HG03575 (cell line): ENCODE measurements around the gene ZCCHC17.

ENCODE experiments used
- ATAC-seq: cut with Tn5 transposase; IDR thresholded peaks from one replicate; pipeline ENCODE4 v1.9.1; 2021; ENCODE audit not compliant: unreplicated experiment, insufficient number of reproducible peaks, low FRiP score; ENCODE audit errors: extremely low read depth

ZCCHC17 gene

GRCh38 chr1:31300193-31300592 is 3.4 kb downstream of the ZCCHC17 start:
- ATAC-seq, result no peak

DNA sequence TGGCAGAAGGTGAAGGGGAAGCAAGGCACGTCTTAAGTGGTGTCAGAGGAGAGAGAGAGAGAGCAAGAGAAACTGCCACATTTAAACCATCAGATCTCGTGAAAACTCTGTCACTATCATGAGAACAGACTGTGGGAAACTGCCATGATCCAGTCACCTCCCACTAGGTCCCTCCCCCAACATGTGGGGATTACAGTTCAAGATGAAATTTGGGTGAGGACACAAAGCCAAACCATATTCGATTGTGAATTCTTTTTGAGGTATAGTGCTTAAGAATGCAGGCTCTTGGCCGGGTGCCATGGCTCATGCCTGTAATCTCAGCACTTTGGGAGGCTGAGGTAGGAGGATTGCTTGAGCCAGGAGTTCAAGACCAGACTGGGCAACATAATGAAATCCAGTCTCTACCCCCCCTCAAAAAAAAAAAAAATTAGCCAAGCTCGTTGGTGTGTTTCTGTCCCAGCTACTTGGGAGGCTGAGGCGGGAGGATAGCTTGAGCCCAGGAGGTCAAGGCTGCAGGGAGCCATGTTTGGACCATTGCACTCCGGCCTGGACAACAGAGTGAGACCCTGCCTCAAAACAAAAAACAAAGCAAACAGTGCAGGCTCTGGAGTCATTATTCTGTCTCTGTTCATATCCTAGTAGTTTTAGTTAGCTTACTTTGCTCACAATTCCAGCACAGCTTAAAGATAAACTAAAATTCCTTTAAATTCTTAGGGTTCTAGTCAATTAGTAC is 6.0 kb downstream of the ZCCHC17 start:
- ATAC-seq, result no peak

DNA sequence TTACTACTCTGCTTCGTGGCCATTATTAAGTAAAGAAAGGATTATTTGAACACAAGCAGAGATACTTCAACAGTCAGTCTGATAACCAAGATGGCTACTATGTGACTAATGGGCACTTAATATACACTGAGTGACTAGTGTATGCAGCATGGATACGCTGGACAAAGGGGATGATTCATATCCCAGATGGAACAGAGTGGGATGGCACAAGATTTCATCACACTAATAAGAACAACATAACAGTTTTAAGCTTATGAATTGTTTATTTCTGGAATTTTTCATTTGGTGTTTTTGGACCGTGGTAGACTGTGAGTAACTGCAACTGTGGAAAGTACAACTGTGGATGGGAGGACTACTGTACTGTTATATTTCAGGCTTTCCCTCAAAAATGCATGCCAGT is 9.4 kb downstream of the ZCCHC17 start:
- ATAC-seq, result no peak

DNA sequence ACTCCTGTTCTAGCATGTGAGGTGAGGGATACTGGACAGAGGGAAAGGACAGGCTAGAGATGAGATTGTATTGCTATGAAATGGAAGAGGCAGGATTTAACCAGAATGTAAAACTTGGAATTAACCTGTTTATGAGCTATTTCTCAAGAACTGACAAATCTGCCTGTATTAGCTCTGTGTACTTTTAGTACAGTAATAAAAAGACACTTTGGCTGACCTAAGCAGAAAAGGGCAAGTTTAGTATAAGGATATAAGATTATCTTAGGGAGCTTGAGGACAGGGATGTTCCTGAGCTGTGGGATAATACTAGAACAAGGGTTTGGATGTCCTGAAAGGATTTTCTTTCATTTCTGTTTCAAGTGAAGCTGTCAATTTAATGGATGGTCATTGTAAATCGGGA is 11.2 kb downstream of the ZCCHC17 start:
- no peak for ATAC-seq

- no peak for ATAC-seq
These were observed 13.4 kb downstream of the ZCCHC17 start for GRCh38 chr1:31310198-31310597.

DNA sequence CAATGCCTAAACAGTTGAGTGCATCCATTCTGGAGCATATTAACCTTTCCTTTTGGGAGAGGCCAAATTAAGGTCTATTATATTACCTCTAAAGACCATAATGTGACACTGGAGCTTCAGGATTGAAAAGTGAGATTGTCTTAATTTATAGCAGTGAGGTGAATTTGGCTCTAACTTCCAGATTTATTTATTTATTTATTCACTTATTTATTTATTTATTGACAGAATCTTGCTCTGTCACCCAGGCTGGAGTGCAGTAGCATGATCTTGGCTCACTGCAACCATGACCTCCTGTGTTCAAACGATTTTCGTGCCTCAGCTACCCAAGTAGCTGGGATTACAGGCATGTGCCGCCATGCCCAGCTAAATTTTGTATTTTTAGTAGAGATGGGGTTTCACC is 19.1 kb downstream of the ZCCHC17 start:
- no peak for ATAC-seq

DNA sequence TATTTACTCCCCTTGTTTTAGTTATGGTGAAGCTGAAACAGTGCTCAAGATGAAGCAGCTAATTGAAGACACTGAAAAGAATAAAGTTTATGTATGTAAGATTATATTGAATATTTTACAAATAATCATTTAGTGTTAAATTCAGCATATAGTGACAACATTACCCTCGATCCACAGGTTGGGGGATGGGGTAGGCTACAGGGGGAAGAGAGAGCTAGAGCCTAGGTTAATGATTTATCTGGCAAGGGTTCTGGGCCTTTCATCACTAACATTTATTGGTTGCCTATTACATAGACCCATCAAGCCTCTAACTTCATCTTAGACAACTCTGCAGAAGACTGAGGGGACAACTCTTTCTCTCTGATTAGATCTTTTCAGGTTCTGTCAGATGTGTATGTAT is 21.3 kb downstream of the ZCCHC17 start:
- ATAC-seq, result no peak

- ATAC-seq, result no peak
These were observed 27.3 kb downstream of the ZCCHC17 start for GRCh38 chr1:31324093-31324492.

DNA sequence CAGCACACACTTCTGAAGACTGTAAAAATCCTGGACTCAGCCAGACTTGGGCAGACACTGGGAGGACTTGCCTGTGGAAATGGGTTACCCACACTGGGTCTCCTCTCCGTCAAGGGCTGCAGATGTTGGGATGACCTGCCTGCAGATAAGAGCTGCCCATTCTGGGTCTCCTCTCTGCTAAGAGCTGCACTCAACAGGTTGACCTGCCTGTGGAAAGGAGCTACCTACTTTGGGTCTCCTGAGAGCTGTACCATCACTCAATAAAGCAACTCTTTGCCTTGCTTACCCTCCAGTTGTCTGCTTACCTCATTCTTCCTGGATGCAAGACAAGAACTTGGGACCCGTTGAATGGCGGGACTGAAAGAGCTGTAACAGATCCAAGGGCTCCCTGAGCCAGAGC is 28.2 kb downstream of the ZCCHC17 start:
- ATAC-seq, result no peak

DNA sequence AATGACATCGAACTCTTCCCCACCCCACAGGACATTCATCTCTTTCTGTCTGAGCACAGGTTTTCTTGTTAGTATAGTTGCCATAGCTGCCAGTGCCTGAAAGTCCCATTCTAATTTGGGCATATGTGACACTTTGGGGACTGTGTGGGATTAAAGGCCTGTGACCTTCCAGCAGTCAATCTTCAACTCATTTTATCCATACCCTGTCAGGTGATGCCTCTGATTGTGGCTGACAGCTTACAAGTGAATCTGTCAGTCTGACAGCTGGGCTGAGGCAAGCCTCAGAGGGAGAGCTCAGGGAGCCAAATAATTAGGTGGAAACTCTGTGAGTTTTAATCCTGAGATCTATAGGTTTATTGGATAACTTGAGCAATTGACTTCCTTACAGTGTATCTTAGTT is 29.6 kb downstream of the ZCCHC17 start:
- no peak for ATAC-seq

GRCh38 chr1:31327381-31327780 is 30.5 kb downstream of the ZCCHC17 start:
- ATAC-seq, result no peak

- no peak for ATAC-seq
These were observed 38.2 kb downstream of the ZCCHC17 start for GRCh38 chr1:31335007-31335406.

- no peak for ATAC-seq
These were observed 40.0 kb downstream of the ZCCHC17 start for GRCh38 chr1:31336687-31337467.

GRCh38 chr1:31344503-31344902 is 47.7 kb downstream of the ZCCHC17 start:
- no peak for ATAC-seq

DNA sequence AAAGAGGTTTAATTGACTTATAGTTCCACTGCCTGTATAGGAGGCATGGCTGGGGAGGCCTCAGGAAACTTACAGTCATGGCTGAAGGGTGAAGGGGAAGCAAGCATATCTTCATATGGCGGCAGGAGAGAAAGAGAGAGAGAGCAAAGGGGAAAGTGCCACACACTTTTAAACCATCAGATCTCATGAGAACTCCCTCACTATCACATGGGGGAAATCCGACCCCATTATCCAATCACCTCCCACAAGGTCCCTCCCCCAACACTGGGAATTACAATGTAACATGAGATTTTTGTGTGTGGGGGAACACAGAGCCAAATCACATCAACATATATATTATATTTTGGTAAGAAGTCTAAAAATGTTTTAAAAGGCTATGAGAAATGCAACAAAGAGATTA is 48.8 kb downstream of the ZCCHC17 start:
- no peak for ATAC-seq

DNA sequence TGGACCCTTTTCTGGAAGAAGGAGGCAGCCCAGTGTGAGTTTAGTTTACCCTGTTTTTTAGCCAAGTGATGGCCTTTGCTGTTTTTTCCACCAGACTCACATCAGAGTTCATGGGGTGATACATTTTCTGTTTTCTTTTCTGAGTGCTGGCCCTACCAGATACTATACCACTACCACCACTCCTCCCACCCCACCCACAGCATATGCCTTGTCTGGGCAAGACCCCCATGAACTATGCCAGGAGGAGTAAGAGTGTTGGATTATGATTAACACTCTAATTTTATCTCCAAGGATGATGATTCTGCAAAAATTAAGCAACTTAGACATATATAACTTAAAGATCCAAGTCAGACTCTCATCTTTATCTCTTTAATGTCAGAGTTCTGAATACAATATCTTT is 50.0 kb downstream of the ZCCHC17 start:
- ATAC-seq, result no peak

GRCh38 chr1:31348449-31348848 is 51.6 kb downstream of the ZCCHC17 start:
- no peak for ATAC-seq

DNA sequence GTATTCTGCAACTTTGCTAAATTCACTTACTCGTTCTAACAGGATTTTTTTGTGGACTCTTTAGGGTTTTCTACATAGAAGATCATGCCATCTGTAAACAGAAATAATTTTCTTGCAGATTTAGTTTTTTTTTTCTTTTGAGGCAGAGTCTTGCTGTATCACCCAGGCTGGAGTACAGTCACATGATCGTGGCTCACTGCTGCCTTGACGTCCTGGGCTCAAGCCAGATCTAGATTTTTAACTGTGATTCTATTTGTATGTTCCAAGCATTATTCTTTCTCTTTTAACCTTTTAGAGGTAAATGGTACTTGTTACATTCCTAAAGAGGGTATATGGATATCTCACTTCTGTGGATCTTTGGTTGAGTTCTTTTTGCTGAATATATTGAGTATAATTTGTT is 57.5 kb downstream of the ZCCHC17 start:
- ATAC-seq, result no peak

DNA sequence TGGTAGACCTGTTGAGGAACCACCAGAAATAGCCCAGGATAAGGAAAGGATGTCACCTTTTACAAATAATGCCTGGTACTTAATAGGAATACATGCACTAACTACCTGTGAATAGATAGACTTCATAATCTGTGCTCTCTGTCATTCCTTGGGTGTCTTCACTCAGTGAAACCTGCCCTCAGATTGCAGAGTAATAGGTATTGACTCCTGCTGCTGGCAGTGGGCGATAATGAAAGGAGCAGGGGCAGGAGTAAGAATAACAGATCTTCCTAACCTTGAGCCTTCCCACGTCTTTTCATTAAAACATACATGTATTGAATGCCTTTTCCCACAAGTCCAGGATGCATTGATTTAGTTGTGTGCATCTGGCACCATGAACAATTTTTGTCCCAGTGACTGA is 59.6 kb downstream of the ZCCHC17 start:
- ATAC-seq, result no peak

DNA sequence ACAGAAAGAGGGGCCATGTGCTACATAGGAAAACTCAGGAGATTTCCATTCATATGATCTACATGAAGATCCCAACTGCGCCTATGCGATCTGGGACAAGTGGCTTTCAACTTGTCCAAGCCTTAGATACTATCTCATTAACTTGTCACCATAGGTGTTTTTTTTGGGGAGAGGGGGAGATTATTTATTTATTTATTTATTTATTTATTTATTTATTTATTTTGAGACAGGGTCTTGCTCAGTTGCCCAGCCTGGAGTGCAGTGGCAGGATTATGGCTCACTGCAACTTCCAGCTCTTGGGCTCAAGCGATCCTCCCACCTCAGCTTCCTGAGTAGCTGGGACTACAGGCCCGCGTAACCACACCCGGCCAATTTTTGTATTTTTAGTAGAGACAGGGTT is 64.8 kb downstream of the ZCCHC17 start:
- no peak for ATAC-seq

DNA sequence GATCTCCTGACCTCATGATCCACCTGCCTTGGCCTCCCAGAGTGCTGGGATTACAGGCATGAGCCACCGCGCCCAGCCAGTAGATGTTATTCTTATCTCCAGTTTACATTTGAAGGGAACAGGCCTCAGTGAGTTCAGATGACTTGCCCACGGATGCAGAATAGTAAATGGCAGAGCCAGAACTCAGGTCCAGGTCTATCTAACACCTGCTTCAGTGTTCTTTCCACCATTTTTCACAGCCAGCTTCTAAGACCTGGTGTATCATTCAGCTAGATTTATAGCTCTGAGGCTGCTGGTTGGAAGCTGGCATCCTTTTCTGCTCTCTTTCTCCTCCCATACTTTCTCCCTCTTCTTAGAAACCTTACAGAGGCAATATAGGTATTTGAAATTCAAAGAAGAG is 65.2 kb downstream of the ZCCHC17 start:
- ATAC-seq, result no peak
